DMS153 treated with DMSO at 0.1 percent for 48 hours (cell line): ENCODE results near the gene SERPINA3.
"Not testable (repeated sequence)": the region's sequence is repeated elsewhere in the genome, so short reads cannot be mapped to it uniquely, and the experiment has no call there.

Experiments used
- DNase-seq: peaks from one replicate; lab custom pipeline; 2025; ENCODE audit not compliant: unreplicated experiment; lab: John Stamatoyannopoulos, UW

The SERPINA3 gene

GRCh38 chr14:94631050-94631449 lies 18.9 kb downstream of the SERPINA3 start:
- no peak for DNase-seq

GRCh38 chr14:94631536-94632304 lies 19.5 kb downstream of the SERPINA3 start:
- DNase-seq, result no peak

- no peak for DNase-seq
Measured at GRCh38 chr14:94632305-94632590, 20.1 kb downstream of the SERPINA3 start.

GRCh38 chr14:94633121-94633520 lies 20.9 kb downstream of the SERPINA3 start:
- no peak for DNase-seq

- DNase-seq, result no peak
Measured at GRCh38 chr14:94635154-94635553, 23.0 kb downstream of the SERPINA3 start.

GRCh38 chr14:94636744-94637412 lies 24.7 kb downstream of the SERPINA3 start:
- no peak for DNase-seq

- DNase-seq, result not testable (repeated sequence)
Measured at GRCh38 chr14:94637814-94638213, 25.6 kb downstream of the SERPINA3 start.

- no peak for DNase-seq
Measured at GRCh38 chr14:94638339-94638738, 26.1 kb downstream of the SERPINA3 start.

GRCh38 chr14:94638961-94639817 lies 27.0 kb downstream of the SERPINA3 start:
- no peak for DNase-seq

- DNase-seq, result no peak
Measured at GRCh38 chr14:94640721-94641631, 28.8 kb downstream of the SERPINA3 start.

- no peak for DNase-seq
Measured at GRCh38 chr14:94641632-94641955, 29.4 kb downstream of the SERPINA3 start.

GRCh38 chr14:94643316-94644101 lies 31.3 kb downstream of the SERPINA3 start:
- DNase-seq, result no peak

GRCh38 chr14:94644102-94644535 lies 31.9 kb downstream of the SERPINA3 start:
- DNase-seq, result no peak

- no peak for DNase-seq
Measured at GRCh38 chr14:94646066-94646465, 33.9 kb downstream of the SERPINA3 start.

- no peak for DNase-seq
Measured at GRCh38 chr14:94646481-94646880, 34.3 kb downstream of the SERPINA3 start.

GRCh38 chr14:94648801-94649200 lies 36.6 kb downstream of the SERPINA3 start:
- no peak for DNase-seq

- DNase-seq, result no peak
Measured at GRCh38 chr14:94649543-94650443, 37.6 kb downstream of the SERPINA3 start.

GRCh38 chr14:94650444-94650775 lies 38.2 kb downstream of the SERPINA3 start:
- DNase-seq, result no peak
